K562 (cell line): ENCODE measurements around the gene P2RX1. TPM values are rescaled to one million over a fixed set of nuclear protein-coding genes. Genes with fewer than 3 reads are reported as not detected.

Experiments
- ATF7 ChIP-seq: fragments of 450-650 bp; IDR thresholded peaks from 2 replicates; pipeline ENCODE4 v1.7.1; 2014; ENCODE audit warnings: mild to moderate bottlenecking, moderate library complexity
- C11orf30 ChIP-seq: fragments of 450-650 bp; IDR thresholded peaks from 2 replicates; pipeline ENCODE4 v1.6.1; 2016; ENCODE audit warnings: low read depth, mild to moderate bottlenecking
- CCNT2 ChIP-seq: IDR thresholded peaks from 2 replicates; pipeline ENCODE4 v1.6.1; 2011; ENCODE audit warnings: borderline replicate concordance, low read depth, mild to moderate bottlenecking, moderate library complexity, mixed read lengths, low read length; ENCODE audit not compliant: insufficient read length; ENCODE audit errors: extremely low read depth
- HEY1 ChIP-seq: fragments of 250-450 bp; sonication (Bioruptor Pico); IDR thresholded peaks from 2 replicates; pipeline ENCODE4 v1.5.0; 2020; ENCODE audit warnings: mild to moderate bottlenecking, moderate library complexity, borderline replicate concordance
- KLF1 ChIP-seq: fragments of 450-650 bp; IDR thresholded peaks from 2 replicates; pipeline ENCODE4 v1.6.1; 2016; ENCODE audit warnings: missing genetic modification characterization, missing compliant biosample characterization
- KLF13 ChIP-seq: fragments of 450-650 bp; IDR thresholded peaks from 2 replicates; pipeline ENCODE4 v1.6.1; 2016; ENCODE audit warnings: missing genetic modification characterization, low read depth, mild to moderate bottlenecking, missing compliant biosample characterization, moderate library complexity, borderline replicate concordance
- POLR2AphosphoS5 ChIP-seq: IDR thresholded peaks from 2 replicates; pipeline ENCODE4 v1.6.1; 2011; ENCODE audit warnings: mild to moderate bottlenecking, low read depth, low read length, moderate library complexity; ENCODE audit not compliant: control insufficient read depth, insufficient read depth
- PTBP1 ChIP-seq: fragments of 200-400 bp; formaldehyde crosslinking; IDR thresholded peaks from 2 replicates; pipeline ENCODE4 v1.6.1; 2017; ENCODE audit warnings: low read depth, low read length
- ZBTB17 ChIP-seq: fragments of 450-650 bp; formaldehyde crosslinking; IDR thresholded peaks from 2 replicates; pipeline ENCODE4 v1.4.0; 2020; ENCODE audit warnings: mild to moderate bottlenecking
- ZBTB7A ChIP-seq: IDR thresholded peaks from 2 replicates; pipeline ENCODE4 v1.6.1; 2011; ENCODE audit warnings: low read depth, mild to moderate bottlenecking, low read length, moderate library complexity, borderline replicate concordance; ENCODE audit not compliant: control insufficient read depth
- ZFX ChIP-seq: sonication (generic); formaldehyde crosslinking; IDR thresholded peaks from 2 replicates; pipeline ENCODE4 v1.8.0; 2022; ENCODE audit warnings: mild to moderate bottlenecking, missing genetic modification reagents, moderate library complexity
- polyA plus RNA-seq, 8 experiments: library from polyadenylated mRNA; depleted of rRNA in 4 of 8; stranded (reverse) in 5 of 8; unstranded in 3 of 8; fragments of >200 nt; fragmentation: Nextera tagmentation in 2 of 8; fragmentation: Illumina TruSeq in 1 of 8; extraction: Ambion mirVana in 2 of 8; extraction: Trizol in 1 of 8; gene quantifications; 2 replicates each; pipeline versions ENCODE4 v1.2.1 to v1.2.3, GENCODE V29; 2011 to 2014; ENCODE audit warnings: inconsistent platforms in 1 of 8, missing spikeins in 1 of 8
- total RNA-seq, 7 experiments: library from RNA; depleted of rRNA in 6 of 7; stranded (reverse); fragments of >200 nt in 6 of 7; fragmentation: Illumina TruSeq in 2 of 7; extraction: Trizol in 2 of 7; gene quantifications; 2 replicates each; pipeline versions ENCODE4 v1.2.1 to v1.2.3, GENCODE V29; 2011 to 2021; ENCODE audit warnings: low replicate concordance in 1 of 7
- TF ChIP-seq, protein P1 (sequence below), 2 experiments: fragments of 450-650 bp in 1 of 2; sonication (generic) in 1 of 2; formaldehyde crosslinking; conservative IDR thresholded peaks; 2 replicates each; pipeline versions ENCODE4 v1.4.0 to v1.8.1; 2020 to 2022; ENCODE audit warnings: mild to moderate bottlenecking in 1 of 2, missing genetic modification reagents in 1 of 2
- TF ChIP-seq, protein P2 (sequence below), 2 experiments: fragments of 450-650 bp; formaldehyde crosslinking in 1 of 2; IDR thresholded peaks; 2 replicates each; pipeline versions ENCODE4 v1.4.0 to v1.6.1; 2014 to 2020; ENCODE audit warnings: mild to moderate bottlenecking in 2 of 2, borderline replicate concordance in 1 of 2, low read depth in 1 of 2
- TF ChIP-seq, protein P3 (sequence below): sonication (generic); formaldehyde crosslinking; IDR thresholded peaks from 2 replicates; pipeline ENCODE4 v1.5.0; 2020; ENCODE audit warnings: missing genetic modification reagents
- TF ChIP-seq, protein P4 (sequence below), 2 experiments: fragments of 450-650 bp; IDR thresholded peaks; 2 replicates each; pipeline ENCODE4 v1.6.1; 2016

Gene P2RX1
- total and polyA plus RNA-seq, 9 of the 15 experiments (the other 6 are each of a cell fraction or from before 2014, with no cell fraction given), result 0.27 to 20.3 (median 10.3) TPM

DNA sequence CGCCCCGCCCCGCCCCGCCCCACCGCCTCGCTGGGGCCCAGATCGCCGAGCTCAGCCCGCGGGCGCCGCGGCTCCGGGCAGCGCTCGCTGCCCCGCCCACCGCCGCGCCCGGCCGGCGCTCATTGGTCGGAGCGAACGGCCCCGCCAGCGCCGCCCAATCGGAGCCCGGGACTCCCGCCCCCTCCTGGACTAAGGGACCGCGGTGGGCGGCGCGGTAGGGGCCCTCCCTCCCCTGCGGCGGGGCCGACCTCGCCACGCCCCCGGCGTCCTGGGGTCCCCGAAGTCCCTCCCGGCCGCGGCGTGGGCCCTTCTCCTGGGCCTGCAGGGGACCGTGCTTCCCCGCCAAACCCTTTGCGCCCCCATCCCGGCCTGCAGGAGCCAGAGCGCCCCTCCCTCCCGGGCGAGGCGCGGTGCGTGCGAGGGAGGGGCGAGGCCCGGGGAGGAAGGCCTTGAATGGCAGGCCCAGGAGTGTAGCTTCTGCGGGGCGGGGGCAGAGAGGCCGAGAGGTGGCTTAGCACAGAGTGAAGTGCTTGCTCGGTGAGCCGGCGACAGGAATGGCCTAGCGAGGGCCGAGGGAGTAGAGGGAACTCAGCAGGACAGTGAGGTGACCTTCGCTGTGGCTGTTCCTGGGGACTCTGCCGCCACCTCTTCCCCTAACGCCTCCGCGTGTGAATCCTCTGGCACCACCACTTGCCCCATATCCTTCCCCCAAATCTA is 23.1 kb downstream of the P2RX1 start, which contains the start of gene CAMKK1 (continued):
- peak; percentile 66; the same call in 1 of the 2 replicates for TF ChIP-seq KLF13 (tag)
- no peak for TF ChIP-seq C11orf30
- 0 out of 2 replicates have a peak, but pooled peaks have one; percentile 34 for TF ChIP-seq ZBTB17 (CRISPR knock-in tag)
- TF ChIP-seq, protein P1, sequence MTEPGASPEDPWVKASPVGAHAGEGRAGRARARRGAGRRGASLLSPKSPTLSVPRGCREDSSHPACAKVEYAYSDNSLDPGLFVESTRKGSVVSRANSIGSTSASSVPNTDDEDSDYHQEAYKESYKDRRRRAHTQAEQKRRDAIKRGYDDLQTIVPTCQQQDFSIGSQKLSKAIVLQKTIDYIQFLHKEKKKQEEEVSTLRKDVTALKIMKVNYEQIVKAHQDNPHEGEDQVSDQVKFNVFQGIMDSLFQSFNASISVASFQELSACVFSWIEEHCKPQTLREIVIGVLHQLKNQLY (CRISPR knock-in tag; conservative IDR thresholded peaks at IDR 0.05), result no peak
- peak; percentile 71; the same call in 1 of the 2 replicates for TF ChIP-seq ZBTB7A
- peak; percentile 67 for TF ChIP-seq CCNT2
- 0 out of 2 replicates have a peak, but pooled peaks have one; percentile 16 for TF ChIP-seq POLR2AphosphoS5
- TF ChIP-seq, protein P2, sequence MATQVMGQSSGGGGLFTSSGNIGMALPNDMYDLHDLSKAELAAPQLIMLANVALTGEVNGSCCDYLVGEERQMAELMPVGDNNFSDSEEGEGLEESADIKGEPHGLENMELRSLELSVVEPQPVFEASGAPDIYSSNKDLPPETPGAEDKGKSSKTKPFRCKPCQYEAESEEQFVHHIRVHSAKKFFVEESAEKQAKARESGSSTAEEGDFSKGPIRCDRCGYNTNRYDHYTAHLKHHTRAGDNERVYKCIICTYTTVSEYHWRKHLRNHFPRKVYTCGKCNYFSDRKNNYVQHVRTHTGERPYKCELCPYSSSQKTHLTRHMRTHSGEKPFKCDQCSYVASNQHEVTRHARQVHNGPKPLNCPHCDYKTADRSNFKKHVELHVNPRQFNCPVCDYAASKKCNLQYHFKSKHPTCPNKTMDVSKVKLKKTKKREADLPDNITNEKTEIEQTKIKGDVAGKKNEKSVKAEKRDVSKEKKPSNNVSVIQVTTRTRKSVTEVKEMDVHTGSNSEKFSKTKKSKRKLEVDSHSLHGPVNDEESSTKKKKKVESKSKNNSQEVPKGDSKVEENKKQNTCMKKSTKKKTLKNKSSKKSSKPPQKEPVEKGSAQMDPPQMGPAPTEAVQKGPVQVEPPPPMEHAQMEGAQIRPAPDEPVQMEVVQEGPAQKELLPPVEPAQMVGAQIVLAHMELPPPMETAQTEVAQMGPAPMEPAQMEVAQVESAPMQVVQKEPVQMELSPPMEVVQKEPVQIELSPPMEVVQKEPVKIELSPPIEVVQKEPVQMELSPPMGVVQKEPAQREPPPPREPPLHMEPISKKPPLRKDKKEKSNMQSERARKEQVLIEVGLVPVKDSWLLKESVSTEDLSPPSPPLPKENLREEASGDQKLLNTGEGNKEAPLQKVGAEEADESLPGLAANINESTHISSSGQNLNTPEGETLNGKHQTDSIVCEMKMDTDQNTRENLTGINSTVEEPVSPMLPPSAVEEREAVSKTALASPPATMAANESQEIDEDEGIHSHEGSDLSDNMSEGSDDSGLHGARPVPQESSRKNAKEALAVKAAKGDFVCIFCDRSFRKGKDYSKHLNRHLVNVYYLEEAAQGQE (IDR thresholded peaks at IDR 0.05; ENCODE audit: borderline replicate concordance), result no peak
- TF ChIP-seq, protein P2 (CRISPR knock-in tag; IDR thresholded peaks at IDR 0.05; ENCODE audit: low read depth), result peak; percentile 55; the same call in 1 of the 2 replicates
- TF ChIP-seq, protein P3, sequence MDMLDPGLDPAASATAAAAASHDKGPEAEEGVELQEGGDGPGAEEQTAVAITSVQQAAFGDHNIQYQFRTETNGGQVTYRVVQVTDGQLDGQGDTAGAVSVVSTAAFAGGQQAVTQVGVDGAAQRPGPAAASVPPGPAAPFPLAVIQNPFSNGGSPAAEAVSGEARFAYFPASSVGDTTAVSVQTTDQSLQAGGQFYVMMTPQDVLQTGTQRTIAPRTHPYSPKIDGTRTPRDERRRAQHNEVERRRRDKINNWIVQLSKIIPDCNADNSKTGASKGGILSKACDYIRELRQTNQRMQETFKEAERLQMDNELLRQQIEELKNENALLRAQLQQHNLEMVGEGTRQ (CRISPR knock-in tag), result no peak
- TF ChIP-seq PTBP1, result no peak
- TF ChIP-seq KLF1, result peak; percentile 66; the same call in 1 of the 2 replicates
- TF ChIP-seq ZFX (CRISPR knock-in tag), result peak; percentile 78
- TF ChIP-seq, protein P4, sequence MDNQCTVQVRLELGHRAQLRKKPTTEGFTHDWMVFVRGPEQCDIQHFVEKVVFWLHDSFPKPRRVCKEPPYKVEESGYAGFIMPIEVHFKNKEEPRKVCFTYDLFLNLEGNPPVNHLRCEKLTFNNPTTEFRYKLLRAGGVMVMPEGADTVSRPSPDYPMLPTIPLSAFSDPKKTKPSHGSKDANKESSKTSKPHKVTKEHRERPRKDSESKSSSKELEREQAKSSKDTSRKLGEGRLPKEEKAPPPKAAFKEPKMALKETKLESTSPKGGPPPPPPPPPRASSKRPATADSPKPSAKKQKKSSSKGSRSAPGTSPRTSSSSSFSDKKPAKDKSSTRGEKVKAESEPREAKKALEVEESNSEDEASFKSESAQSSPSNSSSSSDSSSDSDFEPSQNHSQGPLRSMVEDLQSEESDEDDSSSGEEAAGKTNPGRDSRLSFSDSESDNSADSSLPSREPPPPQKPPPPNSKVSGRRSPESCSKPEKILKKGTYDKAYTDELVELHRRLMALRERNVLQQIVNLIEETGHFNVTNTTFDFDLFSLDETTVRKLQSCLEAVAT (IDR thresholded peaks at IDR 0.05), result no peak
- peak; percentile 56 for TF ChIP-seq ATF7
- TF ChIP-seq HEY1 (CRISPR knock-in tag), result peak; percentile 30; the same call in 1 of the 2 replicates
